ENCODE results near the gene ANKRD12. TPM values are rescaled to one million over a fixed set of nuclear protein-coding genes. Genes with fewer than 3 reads are reported as not detected.

Gene ANKRD12
- total RNA-seq, 1 experiment from 2014 or later: 19.1 TPM

GRCh38 chr18:9188359-9189231, 52.0 kb downstream of the ANKRD12 start:
- Histone ChIP-seq H3K9me2 (replicated peaks; ENCODE audit: low read length) (no peaks in the 10 kb centered on the region), H4K20me1 (ENCODE audit: low read length) (no peaks in the 10 kb centered on the region), H3K4me1 (ENCODE audit: insufficient read depth, low read length) (no peaks in the 10 kb centered on the region), H2AFZ (ENCODE audit: low read length) (no peak overlapping the region), H3K4me3 (ENCODE audit: low read length) (no peak overlapping the region), H3K27me3 (ENCODE audit: low read length) (no peaks in the 10 kb centered on the region), H3K4me2 (ENCODE audit: low read length) (no peak overlapping the region), H3K79me2 (ENCODE audit: low read length) (no peaks in the 10 kb centered on the region), H3K9ac (ENCODE audit: low read length) (no peak overlapping the region), H3K9me3 (ENCODE audit: low read length) (no peaks in the 10 kb centered on the region), H3K36me3 (ENCODE audit: low read depth, low read length) (peaks cover 3% of the 10 kb centered on the region; the same call in 1 of the 2 replicates), H3F3A (ENCODE audit: low read length, unreplicated experiment) (no peaks in the 10 kb centered on the region), H3K27ac (ENCODE audit: low read length) (no peak overlapping the region)
- ATAC-seq (no peak), DNase-seq (no peak)
- ChIA-PET POLR2A (ENCODE audit: unreplicated experiment) (interaction anchor here (0.8 kb wide), 1 partner anchor 37 kb away, joined by 4 read pairs; no protein-coding TSS in a partner anchor), CTCF (no interaction called here)
- no TSS peak for BruUV-seq (replicated peaks)
- TF ChIP-seq EZH2phosphoT487 (IDR thresholded peaks at IDR 0.05; ENCODE audit: borderline replicate concordance, low read length): no peak
- no peak for TF ChIP-seq EZH2 (IDR thresholded peaks at IDR 0.05; ENCODE audit: low read length, unreplicated experiment)
- no peak; the same call in 1 of the 2 replicates for TF ChIP-seq CTCF (conservative IDR thresholded peaks at IDR 0.05; ENCODE audit: low read depth, low read length)
- intact Hi-C loops (cut with micrococcal nuclease): no loop called here

- H3K27ac ChIP-seq (ENCODE audit: low read length): no peak overlapping the region
- BruUV-seq (replicated peaks): no TSS peak
- intact Hi-C loops (cut with micrococcal nuclease): no loop called here
- ChIA-PET CTCF (no interaction called here), POLR2A (ENCODE audit: unreplicated experiment) (interaction anchor here (0.8 kb wide), 1 partner anchor 36 kb away, joined by 4 read pairs; no protein-coding TSS in a partner anchor)
- H3K4me3 ChIP-seq (ENCODE audit: low read length): no peak overlapping the region
- no peaks in the 10 kb centered on the region for H3K9me2 ChIP-seq (replicated peaks; ENCODE audit: low read length)
- H3K4me2 ChIP-seq (ENCODE audit: low read length): no peak overlapping the region
- DNase-seq (no peak), ATAC-seq (no peak)
- no peaks in the 10 kb centered on the region for H3K27me3 ChIP-seq (ENCODE audit: low read length)
- TF ChIP-seq EZH2 (IDR thresholded peaks at IDR 0.05; ENCODE audit: low read length, unreplicated experiment) (no peak), EZH2phosphoT487 (IDR thresholded peaks at IDR 0.05; ENCODE audit: borderline replicate concordance, low read length) (no peak), CTCF (conservative IDR thresholded peaks at IDR 0.05; ENCODE audit: low read depth, low read length) (no peak)
- H3K9ac ChIP-seq (ENCODE audit: low read length): no peak overlapping the region
- H3K79me2 ChIP-seq (ENCODE audit: low read length): no peaks in the 10 kb centered on the region
- no peaks in the 10 kb centered on the region for H3K4me1 ChIP-seq (ENCODE audit: insufficient read depth, low read length)
- no peaks in the 10 kb centered on the region for H3F3A ChIP-seq (ENCODE audit: low read length, unreplicated experiment)
- H3K36me3 ChIP-seq (ENCODE audit: low read depth, low read length): peaks cover 3% of the 10 kb centered on the region; the same call in 1 of the 2 replicates
- H3K9me3 ChIP-seq (ENCODE audit: low read length): no peaks in the 10 kb centered on the region
- H4K20me1 ChIP-seq (ENCODE audit: low read length): no peaks in the 10 kb centered on the region
- H2AFZ ChIP-seq (ENCODE audit: low read length): no peak overlapping the region
These were observed 52.9 kb downstream of the ANKRD12 start for GRCh38 chr18:9189491-9189890.
